Natural killer cell (primary cell): ENCODE measurements around the gene SLC38A1. TPM values are rescaled to one million over a fixed set of nuclear protein-coding genes. Genes with fewer than 3 reads are reported as not detected.

Experiments used
- ATAC-seq, 3 donors: fragments of 150-1000 bp in 2 of 3; fragments of 200-7000 bp in 1 of 3; cut with Tn5 transposase; 1 replicate in 1 of 3; 2 replicates in 2 of 3; pipeline ENCODE4 v1.10.0; 2021; ENCODE audit warnings: mild to moderate bottlenecking in 2 of 3, moderate library complexity in 2 of 3
- DNase-seq, 2 donors: peaks; one replicate each; pipeline versions ENCODE4 v3.0.0 to v3.0.0-alpha.2; 2013 to 2021; ENCODE audit warnings: mixed read lengths in 1 of 2
- H3K27ac ChIP-seq: one replicate; pipeline ENCODE4 v1.5.1; 2013; ENCODE audit warnings: mild to moderate bottlenecking, low read length
- H3K27me3 ChIP-seq: one replicate; pipeline ENCODE4 v1.6.1; 2013; ENCODE audit warnings: low read length; ENCODE audit not compliant: control insufficient read depth, insufficient read depth
- H3K36me3 ChIP-seq: one replicate; pipeline ENCODE4 v1.6.1; 2013; ENCODE audit warnings: low read length; ENCODE audit not compliant: control insufficient read depth, insufficient read depth
- H3K4me1 ChIP-seq: one replicate; pipeline ENCODE4 v1.6.1; 2013; ENCODE audit warnings: low read length; ENCODE audit not compliant: control insufficient read depth, insufficient read depth
- H3K4me3 ChIP-seq: one replicate; pipeline ENCODE4 v1.5.1; 2013; ENCODE audit warnings: low read length
- H3K9me3 ChIP-seq: one replicate; pipeline ENCODE4 v1.6.1; 2013; ENCODE audit warnings: low read length; ENCODE audit not compliant: control insufficient read depth, insufficient read depth
- H3K27ac Mint-ChIP-seq, 2 donors: one replicate each; pipeline ENCODE4 v1.8.0; 2022; ENCODE audit warnings: mild to moderate bottlenecking in 2 of 2, mixed read lengths in 2 of 2, moderate library complexity in 1 of 2
- H3K27me3 Mint-ChIP-seq, 2 donors: one replicate each; pipeline ENCODE4 v1.8.0; 2022; ENCODE audit warnings: low read depth in 2 of 2, mixed read lengths in 2 of 2
- H3K36me3 Mint-ChIP-seq: one replicate; pipeline ENCODE4 v1.8.0; 2022; ENCODE audit warnings: mixed read lengths
- H3K4me1 Mint-ChIP-seq, 2 donors: one replicate each; pipeline ENCODE4 v1.8.0; 2022; ENCODE audit warnings: mixed read lengths in 2 of 2
- H3K4me3 Mint-ChIP-seq: one replicate; pipeline ENCODE4 v1.8.0; 2022; ENCODE audit warnings: mild to moderate bottlenecking, moderate library complexity, mixed read lengths
- H3K9me3 Mint-ChIP-seq, 2 donors: one replicate each; pipeline ENCODE4 v1.8.0; 2022; ENCODE audit warnings: mixed read lengths in 2 of 2
- CTCF ChIP-seq: fragments of 200-600 bp; IDR thresholded peaks from one replicate; pipeline ENCODE4 v1.8.0; 2022; ENCODE audit warnings: antibody characterized with exemption
- WGBS: methylation state at CpG from one replicate; pipeline ENCODE4 v1.1.7; 2013; ENCODE audit warnings: missing lambda C conversion rate; ENCODE audit not compliant: insufficient coverage; 5-methylcytosine and 5-hydroxymethylcytosine counted together
- intact Hi-C: fragments of 100-400 bp; cut with micrococcal nuclease; formaldehyde crosslinking; loops from one replicate; pipeline ENCODE4 v1.14.2; 2022
- total RNA-seq, 4 donors: library from RNA; stranded (reverse); fragments of 120-200 nt in 1 of 4; gene quantifications; one replicate each; pipeline versions ENCODE4 v1.2.3 to v1.2.4, GENCODE V29; 2013 to 2022

SLC38A1 gene
- total RNA-seq, 3 donors from 2014 or later (not counting 1 experiment from before 2014, with no cell fraction given) = 295 to 385 (median 354) TPM

GRCh38 chr12:46134205-46134811, 134.5 kb downstream of the SLC38A1 start:
- no peak for TF ChIP-seq CTCF
- 89% methylated on average over 2 of the region's 2 CpGs for WGBS

GRCh38 chr12:46133751-46134150, 135.1 kb downstream of the SLC38A1 start:
- Mint-ChIP-seq H3K4me1 (no peaks in the 10 kb centered on the region), H3K4me3 (no peak overlapping the region), H3K36me3 (no peaks in the 10 kb centered on the region), H3K27ac (no peak overlapping the region), H3K9me3 (no peaks in the 10 kb centered on the region), H3K27me3 (peaks cover 13 to 36% of the 10 kb centered on the region in 2 donors)
- H3K4me3 ChIP-seq = no peak overlapping the region
- DNase-seq = no peak
- no peaks in the 10 kb centered on the region for H3K27me3 ChIP-seq
- no peak for ATAC-seq
- no peaks in the 10 kb centered on the region for H3K4me1 ChIP-seq
- no peak for TF ChIP-seq CTCF
- no peak overlapping the region for H3K27ac ChIP-seq
- no peaks in the 10 kb centered on the region for H3K9me3 ChIP-seq
- no peaks in the 10 kb centered on the region for H3K36me3 ChIP-seq
- intact Hi-C loops = no loop called here
- 58% methylated on average over 1 of the region's 2 CpGs for WGBS

More at GRCh38 chr12:46134205-46134811, 134.5 kb downstream of the SLC38A1 start:
- Mint-ChIP-seq H3K36me3 (no peaks in the 10 kb centered on the region), H3K4me1 (no peaks in the 10 kb centered on the region), H3K27me3 (peaks cover 9 to 36% of the 10 kb centered on the region in 2 donors), H3K27ac (no peak overlapping the region), H3K4me3 (no peak overlapping the region), H3K9me3 (no peaks in the 10 kb centered on the region)
- DNase-seq = no peak
- Histone ChIP-seq H3K4me3 (no peak overlapping the region), H3K9me3 (no peaks in the 10 kb centered on the region), H3K36me3 (no peaks in the 10 kb centered on the region), H3K27me3 (no peaks in the 10 kb centered on the region), H3K27ac (no peak overlapping the region), H3K4me1 (no peaks in the 10 kb centered on the region)
- intact Hi-C loops = no loop called here
- ATAC-seq = no peak

Other genes with a start within 250 kb of the SLC38A1 start
- gene SLC38A2, start 103.7 kb upstream of the SLC38A1 start, total RNA-seq = 100 to 1,000 TPM; 131 to 241 (median 167) TPM